Naive B cell (primary cell): ENCODE results near the gene GNAT1. TPM values are rescaled to one million over a fixed set of nuclear protein-coding genes. Genes with fewer than 3 reads are reported as not detected.
"Not testable (repeated sequence)": the region's sequence is repeated elsewhere in the genome, so short reads cannot be mapped to it uniquely, and the experiment has no call there.

Source experiments
- ATAC-seq, 2 donors: fragments of 150-1000 bp; cut with Tn5 transposase; 2 replicates each; pipeline ENCODE4 v1.10.0; 2021; ENCODE audit warnings: low read depth in 2 of 2, mild to moderate bottlenecking in 2 of 2, moderate library complexity in 2 of 2
- DNase-seq: peaks from one replicate; pipeline ENCODE4 v3.0.0; 2022
- H3K27ac Mint-ChIP-seq, 6 donors: one replicate each; pipeline ENCODE4 v1.8.0; 2020 to 2022; ENCODE audit warnings: mild to moderate bottlenecking in 6 of 6, mixed read lengths in 6 of 6, moderate library complexity in 5 of 6, inconsistent platforms in 2 of 6
- H3K27me3 Mint-ChIP-seq, 3 donors: one replicate each; pipeline ENCODE4 v1.8.0; 2021 to 2022; ENCODE audit warnings: mixed read lengths in 3 of 3, mild to moderate bottlenecking in 1 of 3
- H3K36me3 Mint-ChIP-seq, 2 donors: one replicate each; pipeline ENCODE4 v1.8.0; 2020 to 2022; ENCODE audit warnings: mixed read lengths in 2 of 2, inconsistent platforms in 1 of 2, mild to moderate bottlenecking in 1 of 2
- H3K4me1 Mint-ChIP-seq, 3 donors: one replicate each; pipeline ENCODE4 v1.8.0; 2020 to 2022; ENCODE audit warnings: mixed read lengths in 3 of 3, inconsistent platforms in 1 of 3, mild to moderate bottlenecking in 1 of 3, moderate library complexity in 1 of 3
- H3K4me3 Mint-ChIP-seq, 8 donors: one replicate each; pipeline ENCODE4 v1.8.0; 2020 to 2022; ENCODE audit warnings: mild to moderate bottlenecking in 8 of 8, mixed read lengths in 8 of 8, moderate library complexity in 8 of 8, inconsistent platforms in 2 of 8
- H3K9me3 Mint-ChIP-seq, 7 donors: one replicate each; pipeline ENCODE4 v1.8.0; 2020 to 2022; ENCODE audit warnings: mixed read lengths in 7 of 7, mild to moderate bottlenecking in 5 of 7, inconsistent platforms in 2 of 7, moderate library complexity in 1 of 7
- polyA plus RNA-seq, 6 donors: library from polyadenylated mRNA; unstranded; fragments of 300-500 nt; fragmentation: Illumina TruSeq; gene quantifications; one replicate each; pipeline ENCODE4 v1.2.3, GENCODE V29; 2021; ENCODE audit warnings: low read depth in 6 of 6

The GNAT1 gene
- polyA plus RNA-seq, 6 donors from 2014 or later, result not detected

DNA sequence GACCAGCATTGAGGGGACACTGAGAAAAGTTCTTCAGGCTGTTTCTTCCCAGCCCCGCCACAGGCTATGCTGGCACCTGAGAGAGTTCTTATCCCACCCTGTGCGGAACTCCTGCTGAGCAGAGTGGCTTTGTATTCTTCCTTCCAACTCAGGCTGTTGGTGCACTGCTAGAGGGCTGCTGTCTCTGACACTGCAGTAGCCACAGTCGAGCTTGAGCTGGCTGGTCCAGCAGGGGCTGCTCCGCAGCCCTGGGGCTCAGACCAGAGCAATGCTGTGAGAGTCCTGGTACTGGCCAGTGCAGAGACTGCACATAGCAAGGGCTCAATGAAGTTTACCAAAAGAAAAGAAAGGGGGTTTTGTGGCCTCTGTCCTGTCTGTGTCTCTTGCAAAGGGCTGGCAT lies 48.2 kb downstream of the GNAT1 start:
- ATAC-seq, result no peak

GRCh38 chr3:50241163-50241562 lies 49.8 kb downstream of the GNAT1 start:
- ATAC-seq, result no peak
- Mint-ChIP-seq H3K4me1 (peaks cover 65 to 92% (median 91%) of the 10 kb centered on the region in 3 donors), H3K27ac (peak overlapping the region in 5 of 6 donors; percentile 60 to 95 (median 91)), H3K4me3 (peak overlapping the region; percentile 68 to 89 (median 82)), H3K9me3 (no peaks in the 10 kb centered on the region), H3K27me3 (no peaks in the 10 kb centered on the region), H3K36me3 (peaks cover 0 to 11% of the 10 kb centered on the region in 2 donors)
- DNase-seq, result no peak

More for the DNA sequence above, 48.2 kb downstream of the GNAT1 start:
- Mint-ChIP-seq H3K4me1 (peaks cover 63 to 89% (median 84%) of the 10 kb centered on the region in 3 donors), H3K27ac (peak overlapping the region in 4 of 6 donors; percentile 82 to 97 (median 91)), H3K27me3 (no peaks in the 10 kb centered on the region), H3K36me3 (peaks cover 0 to 11% of the 10 kb centered on the region in 2 donors), H3K9me3 (no peaks in the 10 kb centered on the region), H3K4me3 (peak overlapping the region; percentile 59 to 100 (median 91))
- DNase-seq, result no peak

GRCh38 chr3:50241713-50242380 lies 50.4 kb downstream of the GNAT1 start:
- Mint-ChIP-seq H3K4me1 (peaks cover 70 to 97% (median 97%) of the 10 kb centered on the region in 3 donors), H3K27me3 (no peaks in the 10 kb centered on the region), H3K9me3 (no peaks in the 10 kb centered on the region), H3K36me3 (peaks cover 0 to 8% of the 10 kb centered on the region in 2 donors), H3K4me3 (peak overlapping the region; percentile 77 to 89 (median 85)), H3K27ac (peak overlapping the region in 4 of 6 donors; percentile 81 to 95 (median 92))
- ATAC-seq, result no peak
- no peak for DNase-seq

- H3K27me3 Mint-ChIP-seq, result no peaks in the 10 kb centered on the region
- H3K27ac Mint-ChIP-seq, result peak overlapping the region; percentile 33 to 97 (median 91)
- no peaks in the 10 kb centered on the region for H3K9me3 Mint-ChIP-seq
- peaks cover 70 to 98% (median 98%) of the 10 kb centered on the region in 3 donors for H3K4me1 Mint-ChIP-seq
- DNase-seq (no peak), ATAC-seq (no peak)
- H3K36me3 Mint-ChIP-seq, result peaks cover 0 to 3% of the 10 kb centered on the region in 2 donors
- peak overlapping the region; percentile 77 to 89 (median 86) for H3K4me3 Mint-ChIP-seq
Measured at GRCh38 chr3:50242381-50242770, 51.0 kb downstream of the GNAT1 start.

DNA sequence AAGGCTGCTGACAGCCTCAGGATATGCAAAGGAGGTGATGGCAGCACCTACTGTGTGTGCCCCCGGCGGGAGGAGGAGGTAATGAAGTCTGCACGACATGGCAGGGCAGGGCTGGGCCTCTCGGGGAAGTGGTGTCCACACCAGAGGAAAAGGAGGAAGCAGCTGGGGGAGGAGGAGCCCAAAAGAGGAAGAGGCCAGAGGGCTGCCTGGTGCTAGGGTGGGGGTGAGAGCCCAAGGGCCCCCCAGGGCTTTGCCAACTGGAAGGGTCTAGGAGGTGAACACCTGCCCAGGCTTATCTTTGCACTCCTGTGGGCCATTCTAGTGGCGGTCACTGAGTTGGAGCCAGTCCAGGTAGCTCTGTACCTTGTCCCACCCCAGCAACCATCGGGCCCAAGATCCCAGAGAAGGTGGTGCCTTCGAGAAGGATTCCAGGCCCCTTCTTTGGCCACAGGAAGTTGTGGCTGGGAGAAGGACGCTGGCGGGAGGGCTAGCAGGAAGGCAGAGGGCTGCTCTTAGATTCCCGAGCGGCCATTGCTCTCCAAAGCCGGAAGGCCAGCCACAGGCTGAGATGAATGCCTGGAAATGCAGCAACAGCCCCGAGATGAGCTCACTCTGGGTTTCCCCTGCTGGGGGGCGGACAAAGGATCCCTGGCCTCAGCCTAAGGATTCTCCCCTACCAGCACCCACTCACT lies 51.6 kb downstream of the GNAT1 start:
- ATAC-seq (peak; percentile 67 to 69), DNase-seq (peak; percentile 80)
- Mint-ChIP-seq H3K27me3 (no peaks in the 10 kb centered on the region), H3K9me3 (no peaks in the 10 kb centered on the region), H3K4me1 (peaks cover 69 to 96% (median 96%) of the 10 kb centered on the region in 3 donors), H3K36me3 (no peaks in the 10 kb centered on the region), H3K27ac (peak overlapping the region; percentile 33 to 97 (median 91)), H3K4me3 (peak overlapping the region; percentile 77 to 89 (median 86))

- DNase-seq (no peak), ATAC-seq (no peak)
- H3K27ac Mint-ChIP-seq, result peak overlapping the region in 5 of 6 donors; percentile 33 to 97 (median 79)
- H3K4me3 Mint-ChIP-seq, result peak overlapping the region; percentile 37 to 88 (median 72)
- H3K36me3 Mint-ChIP-seq, result no peaks in the 10 kb centered on the region
- H3K4me1 Mint-ChIP-seq, result peaks cover 68 to 95% (median 95%) of the 10 kb centered on the region in 3 donors
- no peaks in the 10 kb centered on the region for H3K27me3 Mint-ChIP-seq
- H3K9me3 Mint-ChIP-seq, result no peaks in the 10 kb centered on the region
Measured at GRCh38 chr3:50243543-50243895, 52.1 kb downstream of the GNAT1 start.

- not testable (repeated sequence) for H3K36me3 Mint-ChIP-seq, H3K27me3 Mint-ChIP-seq, DNase-seq, ATAC-seq, H3K9me3 Mint-ChIP-seq
- Mint-ChIP-seq H3K4me3 (peak overlapping the region in 6 of 8 donors; percentile 41 to 85 (median 60)), H3K27ac (peak overlapping the region in 5 of 6 donors; percentile 44 to 97 (median 76)), H3K4me1 (peaks cover 58 to 95% (median 93%) of the 10 kb centered on the region in 3 donors)
Measured at GRCh38 chr3:50244813-50245212, 53.4 kb downstream of the GNAT1 start.

- Mint-ChIP-seq H3K36me3 (no peaks in the 10 kb centered on the region), H3K9me3 (no peaks in the 10 kb centered on the region), H3K27ac (peak overlapping the region in 5 of 6 donors; percentile 52 to 97 (median 83)), H3K4me3 (peak overlapping the region in 7 of 8 donors; percentile 41 to 85 (median 76)), H3K4me1 (peaks cover 58 to 94% (median 93%) of the 10 kb centered on the region in 3 donors), H3K27me3 (no peaks in the 10 kb centered on the region)
- ATAC-seq (no peak), DNase-seq (no peak)
Measured at GRCh38 chr3:50245251-50245745, 53.9 kb downstream of the GNAT1 start.

GRCh38 chr3:50245831-50246516 lies 54.6 kb downstream of the GNAT1 start:
- Mint-ChIP-seq H3K4me1 (peaks cover 61 to 94% (median 93%) of the 10 kb centered on the region in 3 donors), H3K27me3 (no peaks in the 10 kb centered on the region), H3K36me3 (no peaks in the 10 kb centered on the region), H3K4me3 (peak overlapping the region; percentile 66 to 90 (median 80)), H3K9me3 (no peaks in the 10 kb centered on the region), H3K27ac (peak overlapping the region; percentile 58 to 93 (median 86))
- peak; percentile 92 for DNase-seq
- ATAC-seq, result peak; percentile 74 to 75

DNA sequence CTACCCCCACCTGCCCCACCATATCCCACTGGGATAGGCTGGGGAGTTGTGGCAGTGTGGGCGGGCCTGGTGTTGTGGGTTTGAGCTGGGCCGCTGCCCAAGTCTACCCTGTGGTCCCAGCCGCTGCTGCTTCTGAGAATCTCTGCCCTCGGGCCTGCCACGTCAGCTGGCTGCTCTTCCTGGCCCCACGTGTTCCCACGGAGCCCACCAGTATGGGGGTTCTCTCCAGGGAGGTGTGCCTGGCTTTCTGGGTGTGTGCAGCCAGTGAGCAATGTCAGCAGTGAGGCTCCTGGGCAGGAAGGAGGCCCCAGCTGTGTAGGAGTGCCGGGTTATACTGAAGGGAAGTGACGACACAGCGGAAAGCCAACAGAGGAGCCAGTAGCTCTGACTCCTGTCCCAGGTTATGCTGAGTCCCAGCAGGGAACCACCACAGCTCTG lies 55.1 kb downstream of the GNAT1 start:
- no peaks in the 10 kb centered on the region for H3K9me3 Mint-ChIP-seq
- no peaks in the 10 kb centered on the region for H3K36me3 Mint-ChIP-seq
- DNase-seq (peak; percentile 38), ATAC-seq (peak; percentile 40 to 41)
- H3K4me3 Mint-ChIP-seq, result peak overlapping the region; percentile 66 to 90 (median 80)
- peak overlapping the region; percentile 54 to 93 (median 86) for H3K27ac Mint-ChIP-seq
- H3K4me1 Mint-ChIP-seq, result peaks cover 58 to 94% (median 93%) of the 10 kb centered on the region in 3 donors
- H3K27me3 Mint-ChIP-seq, result no peaks in the 10 kb centered on the region
